Tibial nerve (tissue), 3 donors: ENCODE data around the gene NFATC1.

Source experiments
- POLR2A ChIP-seq, 2 donors: fragments of 450-650 bp; IDR thresholded peaks; one replicate each; pipeline ENCODE4 v1.6.1; 2017; ENCODE audit warnings: antibody characterized with exemption in 2 of 2, mild to moderate bottlenecking in 2 of 2, moderate library complexity in 2 of 2
- TF ChIP-seq, protein P1 (sequence below), 5 experiments: fragments of 200-600 bp in 3 of 5; fragments of 450-650 bp in 2 of 5; sonication (generic) in 3 of 5; IDR thresholded peaks; one replicate each; pipeline ENCODE4 v1.5.1; 2016 to 2019; ENCODE audit warnings: antibody characterized with exemption in 5 of 5, mild to moderate bottlenecking in 3 of 5, moderate library complexity in 2 of 5

DNA sequence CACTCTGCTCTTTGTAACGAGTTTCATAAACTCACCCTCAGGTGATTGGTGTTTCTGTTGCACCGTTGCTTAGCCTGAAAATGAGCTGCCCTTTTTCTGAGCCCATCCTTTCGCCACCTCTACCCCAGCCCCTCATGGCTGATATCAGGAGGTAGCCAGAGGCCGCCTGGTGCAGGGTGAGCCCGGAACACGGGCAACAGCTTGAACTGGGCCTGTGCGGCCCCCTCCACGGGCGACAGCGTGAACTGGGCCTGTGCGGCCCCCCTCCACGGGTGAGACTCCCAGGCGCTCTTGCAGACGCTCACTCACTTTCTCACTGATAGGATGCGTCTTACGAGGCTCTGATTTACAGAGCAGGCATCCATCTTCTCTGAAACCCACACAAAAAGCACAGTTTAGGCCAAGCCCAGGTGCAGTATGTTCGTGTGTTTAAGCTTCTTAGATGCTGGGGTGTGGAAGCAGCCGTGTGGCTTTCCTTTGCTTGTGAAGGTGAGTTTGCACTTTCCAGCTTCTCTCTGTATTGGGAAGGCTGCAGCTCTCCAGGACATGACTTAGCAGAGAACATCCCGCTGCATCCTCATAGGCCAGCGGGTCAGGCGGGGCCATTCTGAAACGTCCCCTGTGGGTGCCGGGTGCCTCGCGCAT lies 83.5 kb downstream of the NFATC1 start:
- TF ChIP-seq, protein P1, sequence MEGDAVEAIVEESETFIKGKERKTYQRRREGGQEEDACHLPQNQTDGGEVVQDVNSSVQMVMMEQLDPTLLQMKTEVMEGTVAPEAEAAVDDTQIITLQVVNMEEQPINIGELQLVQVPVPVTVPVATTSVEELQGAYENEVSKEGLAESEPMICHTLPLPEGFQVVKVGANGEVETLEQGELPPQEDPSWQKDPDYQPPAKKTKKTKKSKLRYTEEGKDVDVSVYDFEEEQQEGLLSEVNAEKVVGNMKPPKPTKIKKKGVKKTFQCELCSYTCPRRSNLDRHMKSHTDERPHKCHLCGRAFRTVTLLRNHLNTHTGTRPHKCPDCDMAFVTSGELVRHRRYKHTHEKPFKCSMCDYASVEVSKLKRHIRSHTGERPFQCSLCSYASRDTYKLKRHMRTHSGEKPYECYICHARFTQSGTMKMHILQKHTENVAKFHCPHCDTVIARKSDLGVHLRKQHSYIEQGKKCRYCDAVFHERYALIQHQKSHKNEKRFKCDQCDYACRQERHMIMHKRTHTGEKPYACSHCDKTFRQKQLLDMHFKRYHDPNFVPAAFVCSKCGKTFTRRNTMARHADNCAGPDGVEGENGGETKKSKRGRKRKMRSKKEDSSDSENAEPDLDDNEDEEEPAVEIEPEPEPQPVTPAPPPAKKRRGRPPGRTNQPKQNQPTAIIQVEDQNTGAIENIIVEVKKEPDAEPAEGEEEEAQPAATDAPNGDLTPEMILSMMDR (IDR thresholded peaks at IDR 0.05), result no peak
- TF ChIP-seq POLR2A (IDR thresholded peaks at IDR 0.05), result no peak
